D721Med (cell line): ENCODE results near the gene AIFM1.

Experiments
- DNase-seq: peaks from one replicate; pipeline ENCODE4 v3.0.0; 2011; ENCODE audit warnings: low spot score; ENCODE audit not compliant: insufficient read length
- FAIRE-seq: peaks from 2 replicates; lab custom pipeline; 2011; peaks lifted over from hg19 to GRCh38; lab: Jason Lieb, UNC
- TF ChIP-seq, protein P1 (sequence below): IDR thresholded peaks from 2 replicates; pipeline ENCODE4 v1.5.1; 2012; ENCODE audit warnings: mild to moderate bottlenecking, control low read depth; ENCODE audit not compliant: insufficient read depth; ENCODE audit errors: missing control alignments

AIFM1 gene

DNA sequence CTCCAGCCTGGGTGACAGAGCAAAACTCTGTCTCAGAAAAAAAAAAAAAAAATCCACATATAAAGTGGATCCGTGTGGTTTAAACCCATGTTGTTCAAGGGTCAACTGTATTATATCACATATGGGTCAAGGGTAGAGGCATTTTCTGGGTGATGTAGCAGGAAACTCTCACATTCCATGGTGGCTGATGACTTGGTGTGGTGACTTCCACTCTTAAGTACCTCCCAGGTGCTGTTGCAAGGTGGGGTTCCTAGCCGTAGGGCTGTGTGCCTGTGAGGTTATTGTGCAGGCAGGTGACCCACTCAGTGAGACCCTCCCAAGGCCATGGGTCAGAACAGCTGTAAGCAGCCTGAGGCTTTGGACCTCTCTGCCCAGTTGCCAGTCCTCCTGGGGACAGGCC lies 72.4 kb downstream of the AIFM1 start:
- no peak for FAIRE-seq
- TF ChIP-seq, protein P1, sequence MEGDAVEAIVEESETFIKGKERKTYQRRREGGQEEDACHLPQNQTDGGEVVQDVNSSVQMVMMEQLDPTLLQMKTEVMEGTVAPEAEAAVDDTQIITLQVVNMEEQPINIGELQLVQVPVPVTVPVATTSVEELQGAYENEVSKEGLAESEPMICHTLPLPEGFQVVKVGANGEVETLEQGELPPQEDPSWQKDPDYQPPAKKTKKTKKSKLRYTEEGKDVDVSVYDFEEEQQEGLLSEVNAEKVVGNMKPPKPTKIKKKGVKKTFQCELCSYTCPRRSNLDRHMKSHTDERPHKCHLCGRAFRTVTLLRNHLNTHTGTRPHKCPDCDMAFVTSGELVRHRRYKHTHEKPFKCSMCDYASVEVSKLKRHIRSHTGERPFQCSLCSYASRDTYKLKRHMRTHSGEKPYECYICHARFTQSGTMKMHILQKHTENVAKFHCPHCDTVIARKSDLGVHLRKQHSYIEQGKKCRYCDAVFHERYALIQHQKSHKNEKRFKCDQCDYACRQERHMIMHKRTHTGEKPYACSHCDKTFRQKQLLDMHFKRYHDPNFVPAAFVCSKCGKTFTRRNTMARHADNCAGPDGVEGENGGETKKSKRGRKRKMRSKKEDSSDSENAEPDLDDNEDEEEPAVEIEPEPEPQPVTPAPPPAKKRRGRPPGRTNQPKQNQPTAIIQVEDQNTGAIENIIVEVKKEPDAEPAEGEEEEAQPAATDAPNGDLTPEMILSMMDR: no peak
- no peak for DNase-seq

DNA sequence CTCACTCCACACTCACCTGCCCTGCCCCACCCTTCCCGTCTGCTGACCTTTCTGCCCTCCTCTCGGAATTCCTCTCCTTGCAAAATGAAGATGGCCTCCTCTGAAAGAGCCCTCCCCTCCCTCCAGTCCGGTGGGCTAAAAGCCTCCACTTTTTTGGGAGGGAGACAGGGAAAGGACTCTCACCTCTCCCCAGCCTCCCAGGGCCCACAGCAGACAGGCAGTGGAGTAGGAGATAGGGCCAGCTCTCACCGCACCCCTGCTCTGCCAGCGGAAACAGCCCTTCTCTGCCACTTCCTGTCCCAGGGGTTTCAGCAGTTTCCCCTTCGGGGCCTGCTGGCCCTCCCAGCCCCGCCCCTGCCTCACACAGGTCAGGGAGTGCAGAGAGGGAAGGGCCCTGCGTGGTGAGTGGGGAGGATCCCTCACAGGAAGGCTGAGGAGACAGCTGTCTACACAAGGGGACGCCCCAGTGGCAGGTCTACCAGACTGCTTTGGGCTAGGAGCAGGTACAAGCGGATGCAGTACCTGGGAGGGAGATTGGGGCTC lies 73.6 kb downstream of the AIFM1 start:
- FAIRE-seq (no peak), DNase-seq (no peak)
- TF ChIP-seq, protein P1: no peak

DNA sequence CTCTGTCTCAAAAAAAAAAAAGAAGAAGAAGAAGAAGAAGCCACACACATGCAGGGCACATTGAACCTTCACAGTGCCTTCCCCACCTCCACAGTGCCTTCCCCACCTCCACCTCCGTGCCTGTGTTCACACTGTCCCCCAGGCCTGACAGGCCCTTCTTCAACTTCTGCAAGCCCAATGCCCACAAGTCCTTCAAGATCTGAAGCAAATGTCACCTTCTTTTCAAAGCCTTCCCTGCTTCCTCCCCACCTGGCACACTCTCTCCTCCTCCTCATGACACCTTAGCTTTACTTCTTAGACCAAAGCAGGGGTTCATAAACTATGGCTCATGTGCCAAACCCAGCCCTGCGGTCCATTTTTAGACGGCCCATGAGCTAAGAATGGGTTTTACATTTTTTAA lies 75.3 kb downstream of the AIFM1 start:
- FAIRE-seq (no peak), DNase-seq (no peak)
- TF ChIP-seq, protein P1: no peak

DNA sequence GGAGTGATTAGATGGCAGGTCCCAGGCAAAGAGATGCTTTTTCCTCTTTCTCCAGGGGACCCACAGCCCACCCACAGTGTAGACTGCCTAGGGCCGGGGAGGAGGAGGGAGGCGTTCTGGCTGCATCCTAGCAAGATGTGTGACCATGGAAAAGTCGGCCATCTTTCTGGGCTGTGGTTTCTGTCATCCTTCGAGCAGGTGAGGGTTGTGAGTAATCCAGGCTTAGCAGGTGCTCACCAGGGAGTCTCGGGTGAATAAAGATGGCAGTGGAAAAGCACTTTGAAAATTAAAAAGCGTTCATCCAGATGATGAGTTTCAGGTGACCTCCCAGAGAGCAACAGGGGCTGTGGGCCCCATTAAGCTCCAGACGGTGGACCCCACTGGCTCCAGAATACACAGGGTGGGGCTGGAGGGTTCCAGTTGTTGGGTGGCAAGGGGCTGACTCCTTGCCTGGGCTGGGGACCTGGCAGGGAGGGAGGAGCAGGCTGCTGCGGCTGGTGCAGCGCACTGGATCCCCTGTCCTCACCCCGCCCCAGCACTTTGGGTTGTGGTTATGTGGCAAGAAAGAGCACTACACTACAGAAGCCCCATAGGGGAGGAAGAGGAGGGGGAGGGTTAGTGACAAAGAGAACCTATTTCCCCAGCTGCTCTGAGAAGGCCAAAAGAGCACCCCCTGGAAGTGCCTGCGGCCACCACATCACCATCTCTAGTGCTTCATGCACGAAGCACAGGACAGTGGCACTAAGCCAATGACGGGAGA lies 79.0 kb downstream of the AIFM1 start:
- TF ChIP-seq, protein P1: no peak
- DNase-seq: no peak
- FAIRE-seq: no peak

DNA sequence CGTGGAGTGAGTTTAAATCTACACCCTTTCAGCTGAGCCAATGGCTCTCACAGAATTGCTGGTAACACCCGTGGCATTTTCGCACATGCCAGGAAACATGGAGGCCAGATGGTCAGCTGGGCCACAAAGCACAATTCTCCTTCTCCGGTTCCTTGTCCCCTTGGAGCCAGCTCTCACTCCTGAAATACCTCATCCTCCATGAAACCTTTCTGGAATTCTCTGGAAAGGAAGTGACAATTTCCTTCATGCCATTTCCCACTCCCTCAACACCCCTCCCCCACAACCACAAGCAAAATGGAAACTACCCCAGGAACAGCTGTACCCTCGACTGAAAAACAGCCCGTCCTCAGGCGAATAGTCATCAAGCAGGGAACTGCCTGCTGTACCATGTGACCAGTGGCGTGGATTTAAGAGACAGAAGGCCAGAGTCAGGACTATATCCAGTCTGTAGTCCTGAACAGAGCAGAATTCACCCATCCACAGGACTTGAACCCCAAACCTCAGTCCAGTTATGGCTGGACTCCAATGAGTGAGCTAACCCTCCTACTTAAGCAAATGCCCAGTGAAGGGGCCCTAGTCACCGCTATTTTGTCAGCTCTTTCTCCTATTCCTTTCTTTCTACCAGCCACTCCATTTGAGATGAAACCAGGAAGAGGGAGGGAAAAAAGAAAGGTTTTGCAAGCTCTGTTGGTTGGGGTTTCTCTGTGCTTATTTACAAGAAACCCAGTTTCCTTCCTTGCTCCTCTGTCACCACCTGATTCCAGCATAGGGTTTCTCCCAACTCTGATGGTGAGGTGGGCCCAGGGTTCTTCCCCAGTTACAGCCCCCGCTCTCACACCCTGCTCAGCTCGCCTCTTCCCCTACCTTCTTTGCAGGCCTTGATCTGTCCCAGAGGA lies 79.8 kb downstream of the AIFM1 start:
- DNase-seq (no peak), FAIRE-seq (no peak)
- TF ChIP-seq, protein P1: no peak

DNA sequence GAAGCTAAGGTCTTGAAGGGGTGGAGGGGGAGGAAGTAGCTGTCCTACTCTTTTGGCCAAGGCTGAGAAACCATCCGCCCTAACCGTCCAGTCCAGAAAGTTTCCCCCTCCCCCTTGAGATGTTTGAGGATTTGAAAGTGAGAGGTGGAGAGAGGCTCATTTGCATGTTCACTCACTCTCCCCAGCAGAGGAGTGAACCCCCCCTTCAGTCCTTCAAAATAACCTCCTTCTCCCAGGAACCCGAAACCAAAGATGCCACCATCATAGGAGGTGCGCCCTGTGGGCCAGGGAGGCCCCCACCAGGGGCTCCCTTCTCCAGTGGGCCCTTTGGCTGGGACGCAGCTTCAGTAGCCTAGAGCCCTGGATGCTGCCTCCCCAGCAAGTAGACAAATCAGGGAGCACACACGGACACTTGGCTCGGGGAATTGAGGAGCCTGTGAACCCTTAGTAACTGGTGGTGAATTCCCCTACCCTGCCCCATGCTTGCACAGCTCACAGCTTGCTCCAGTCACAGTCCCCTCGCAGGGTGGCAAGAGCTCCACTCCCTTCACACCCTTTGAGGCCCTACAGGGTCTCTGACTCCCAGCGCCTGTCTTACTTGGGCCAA lies 80.9 kb downstream of the AIFM1 start:
- no peak for FAIRE-seq
- DNase-seq: no peak

More for the DNA sequence above, 80.9 kb downstream of the AIFM1 start:
- TF ChIP-seq, protein P1: no peak
